NCI-H187 (cell line): ENCODE measurements around the gene BOD1.

ENCODE experiments used
- DNase-seq, 2 experiments: peaks; one replicate each; lab custom pipeline; 2025; lab: John Stamatoyannopoulos, UW

Gene BOD1

DNA sequence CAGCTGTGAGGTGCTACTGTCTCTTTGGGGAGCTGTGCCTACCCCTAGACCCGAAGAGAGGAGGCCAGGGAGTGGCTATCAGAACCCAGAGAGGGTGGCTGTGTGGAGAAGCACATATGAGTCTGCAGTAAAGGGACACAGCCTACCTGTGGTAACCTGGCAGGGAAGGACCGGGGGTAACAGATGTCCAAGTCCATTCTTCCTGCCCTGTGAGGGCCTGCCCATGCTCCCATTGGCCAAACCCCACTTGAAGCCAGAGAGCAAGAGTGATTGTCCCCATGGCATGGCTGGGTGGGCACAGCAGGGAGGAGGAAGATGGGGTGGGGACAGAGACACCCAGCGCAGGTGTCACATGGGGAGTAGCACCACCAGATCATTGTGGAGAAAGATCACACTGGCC, 39.3 kb downstream of the BOD1 start:
- no peak for DNase-seq

DNA sequence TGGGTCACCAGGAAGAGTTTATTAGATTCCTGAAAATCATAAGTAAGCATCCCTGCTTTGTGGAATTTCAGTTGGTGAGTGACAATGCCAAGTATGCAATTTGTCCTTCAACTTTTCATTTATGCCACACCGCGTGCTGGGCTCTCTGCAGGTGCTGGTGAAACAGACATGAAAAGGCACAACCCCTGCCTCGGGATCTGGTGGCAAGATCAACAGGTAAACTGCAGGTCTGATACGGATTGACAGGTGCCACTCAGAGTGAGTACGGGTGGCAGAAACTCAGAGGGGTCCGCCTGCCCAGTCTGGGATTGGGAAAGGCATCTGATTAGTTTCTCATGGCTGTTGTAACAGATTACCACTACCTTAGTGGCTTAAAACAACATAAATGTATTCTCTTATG, 40.5 kb downstream of the BOD1 start:
- DNase-seq: no peak

DNA sequence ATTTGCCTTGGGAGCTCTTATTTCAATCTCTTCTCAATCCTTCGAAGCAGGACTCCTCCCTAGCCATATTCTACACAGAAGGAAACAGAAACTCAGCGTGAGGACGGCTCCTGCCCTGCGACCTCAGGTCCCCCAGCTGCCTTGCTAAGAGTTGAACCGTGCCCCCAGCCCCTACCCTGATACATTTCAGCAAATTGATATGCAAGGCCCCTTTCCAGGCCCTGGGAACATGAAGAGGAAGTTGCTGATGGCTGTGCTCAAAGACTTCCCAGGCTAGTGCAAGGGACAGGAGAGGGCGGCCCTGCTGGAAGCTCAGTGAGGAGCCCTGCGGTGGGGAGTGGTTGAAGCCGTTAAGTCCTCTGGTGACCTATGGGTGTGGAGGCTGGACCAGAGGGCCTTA, 41.5 kb downstream of the BOD1 start:
- DNase-seq: no peak

DNA sequence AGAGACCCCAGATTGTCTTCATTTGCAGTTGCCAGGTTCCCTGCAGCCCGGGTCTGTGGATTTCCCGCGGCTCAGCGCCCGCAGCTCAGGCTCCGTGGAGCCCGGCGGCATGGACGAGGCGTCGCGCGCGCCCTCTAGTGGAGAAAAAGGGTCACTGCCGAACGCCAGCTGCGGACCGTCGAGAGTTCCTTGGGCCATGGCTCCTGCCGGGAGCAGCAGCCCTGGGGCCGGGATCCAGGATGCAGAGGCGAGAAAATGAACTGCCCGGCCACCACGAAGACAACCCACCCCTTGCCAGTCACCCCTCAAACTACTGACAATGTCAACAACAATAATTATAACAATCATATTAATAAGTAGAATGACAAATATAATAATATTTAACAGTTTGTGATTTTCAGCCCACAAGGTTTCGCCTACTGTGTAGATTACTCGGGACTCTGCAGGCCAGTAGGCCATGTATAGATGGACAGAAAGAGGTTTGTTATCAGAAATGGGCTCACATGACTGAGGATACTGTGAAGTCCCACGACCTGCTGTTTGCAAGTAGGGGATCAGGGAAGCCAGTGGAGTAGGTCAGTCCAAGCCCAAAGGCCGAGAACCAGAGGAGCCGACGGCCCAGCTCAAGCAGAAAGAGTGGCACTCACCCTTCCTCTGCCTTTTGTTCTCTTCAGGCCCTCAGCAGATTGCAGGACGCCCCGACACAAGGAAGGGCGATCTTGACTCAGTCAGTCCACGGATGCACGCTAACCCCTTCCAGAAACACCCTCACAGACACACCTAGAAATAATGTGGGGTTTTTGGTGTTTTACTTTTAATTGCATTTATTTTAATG, 43.1 kb downstream of the BOD1 start:
- DNase-seq: peak in 1 of 2 experiments; percentile 21

DNA sequence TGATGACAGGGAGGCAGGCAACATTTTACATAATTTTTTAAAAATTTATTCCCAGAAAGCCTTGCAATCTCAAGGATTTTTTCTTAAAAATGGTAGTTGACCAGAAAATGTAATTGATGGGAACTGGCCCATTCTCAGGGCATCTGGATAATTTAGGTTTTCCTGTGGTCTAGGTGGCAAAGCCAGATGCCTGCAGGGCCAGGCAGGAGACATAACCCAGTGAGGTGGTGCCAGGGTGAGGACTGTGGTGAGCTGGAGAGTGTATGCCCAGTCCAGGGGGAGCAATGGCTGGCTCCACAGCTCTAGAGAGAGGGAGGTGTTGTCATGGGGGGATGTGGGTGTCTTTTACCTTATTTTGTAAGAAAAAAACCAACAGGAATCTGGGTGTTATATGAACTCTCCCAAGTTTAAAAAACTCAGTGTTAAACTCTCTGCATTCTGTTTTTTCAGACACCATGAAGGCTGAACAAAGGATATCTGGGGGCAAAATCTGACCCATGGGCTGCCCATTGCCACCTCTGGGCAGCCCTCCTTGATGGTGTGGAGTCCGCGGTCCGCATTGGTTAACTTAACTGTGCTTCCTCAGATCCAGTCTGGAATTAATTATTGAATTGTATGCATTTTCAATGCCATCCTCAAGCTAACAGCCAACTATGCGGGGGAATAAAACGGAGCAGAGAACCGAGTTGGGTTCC, 43.9 kb downstream of the BOD1 start:
- no peak for DNase-seq

DNA sequence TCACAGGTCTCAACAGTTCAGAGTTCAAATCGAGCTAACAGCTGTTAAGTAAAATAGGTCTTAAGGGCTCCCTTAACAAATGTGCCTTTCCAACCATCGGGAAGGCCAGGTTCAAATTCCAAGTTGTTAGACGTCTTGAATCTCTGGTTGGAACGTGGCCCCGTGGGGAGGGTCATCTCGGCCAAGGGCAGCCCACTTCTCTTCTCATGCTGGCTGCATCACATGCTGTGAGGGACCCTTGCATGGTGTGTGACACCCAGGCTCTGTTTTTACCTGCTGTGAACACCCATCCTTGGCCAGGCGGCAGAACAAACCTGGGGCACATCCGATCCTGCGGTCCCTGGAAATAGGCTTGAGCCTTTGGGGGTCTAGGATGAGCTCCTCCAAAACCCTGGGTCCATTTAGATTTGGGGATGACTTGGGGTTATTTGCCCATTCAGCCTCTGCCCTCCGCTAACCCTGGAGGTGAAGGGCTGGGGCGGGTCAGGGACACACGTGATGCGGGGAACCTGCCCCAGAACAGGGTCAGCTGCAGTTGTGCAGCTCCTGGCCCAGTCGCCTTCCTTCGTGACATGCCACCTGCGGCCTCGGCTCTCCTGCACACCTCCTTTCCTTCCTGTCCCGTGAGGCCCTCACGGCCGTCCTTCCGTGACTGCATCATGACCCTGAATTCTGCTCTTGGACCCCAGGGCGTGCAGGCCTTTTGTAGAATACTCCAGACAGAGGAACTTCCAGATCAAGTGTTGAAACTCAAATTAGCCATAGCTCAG, 45.9 kb downstream of the BOD1 start:
- no peak for DNase-seq

DNA sequence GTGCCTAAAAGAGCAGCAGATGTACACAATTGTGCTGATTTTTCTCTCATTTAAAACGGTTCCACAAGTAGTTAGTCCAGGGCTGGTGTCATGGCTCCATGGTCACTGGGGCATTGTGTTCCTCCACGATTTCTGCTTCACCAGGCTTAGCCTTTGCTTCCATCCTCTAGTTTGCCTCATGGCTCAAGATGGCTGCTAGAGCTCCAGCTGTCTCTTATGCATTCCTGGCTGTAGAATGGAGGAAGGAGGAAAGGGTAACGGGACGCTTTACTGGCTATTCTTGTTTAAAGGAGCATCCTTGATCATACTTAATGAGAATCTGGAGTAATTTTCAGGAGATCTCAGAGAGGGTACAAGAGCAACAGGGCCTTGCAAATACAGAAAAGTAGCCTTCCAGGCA, 47.7 kb downstream of the BOD1 start:
- DNase-seq: no peak

DNA sequence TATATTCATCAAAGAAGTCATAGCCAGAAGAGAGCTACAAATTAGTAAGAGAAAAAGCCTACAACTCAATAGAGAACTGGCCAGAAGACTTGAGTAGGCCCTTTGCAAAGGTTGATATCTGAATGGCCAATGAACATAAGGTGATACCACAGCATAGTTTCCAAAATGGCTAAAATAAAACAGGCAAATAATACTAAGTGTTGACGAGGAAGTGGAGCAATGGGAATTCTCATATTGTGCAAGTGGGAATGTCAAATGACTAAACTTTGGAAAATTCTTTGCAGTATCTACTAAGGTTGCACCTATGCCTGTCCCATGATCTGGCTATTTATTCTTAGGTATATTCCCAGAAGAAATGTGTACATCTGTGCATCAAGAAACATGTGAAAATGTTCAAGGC, 48.3 kb downstream of the BOD1 start:
- DNase-seq: no peak

DNA sequence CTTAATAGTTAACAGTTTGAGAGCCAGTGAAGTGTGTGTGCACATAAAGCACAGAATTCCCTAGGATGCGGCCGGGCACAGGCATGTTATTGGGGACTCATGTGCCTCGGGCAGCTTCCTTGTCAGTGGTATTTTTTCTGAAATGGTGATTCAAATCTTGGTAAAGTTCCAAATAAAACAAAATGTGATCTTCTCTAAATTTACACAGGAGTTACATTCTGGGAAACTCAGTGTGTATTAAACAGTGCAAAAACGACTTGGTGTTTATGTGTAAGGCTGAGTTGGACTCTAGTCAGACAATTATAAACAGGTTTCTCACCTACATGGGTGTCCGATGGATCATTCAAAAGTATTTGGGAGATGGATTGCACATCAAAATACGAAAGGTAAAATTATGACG, 48.9 kb downstream of the BOD1 start:
- DNase-seq: no peak

DNA sequence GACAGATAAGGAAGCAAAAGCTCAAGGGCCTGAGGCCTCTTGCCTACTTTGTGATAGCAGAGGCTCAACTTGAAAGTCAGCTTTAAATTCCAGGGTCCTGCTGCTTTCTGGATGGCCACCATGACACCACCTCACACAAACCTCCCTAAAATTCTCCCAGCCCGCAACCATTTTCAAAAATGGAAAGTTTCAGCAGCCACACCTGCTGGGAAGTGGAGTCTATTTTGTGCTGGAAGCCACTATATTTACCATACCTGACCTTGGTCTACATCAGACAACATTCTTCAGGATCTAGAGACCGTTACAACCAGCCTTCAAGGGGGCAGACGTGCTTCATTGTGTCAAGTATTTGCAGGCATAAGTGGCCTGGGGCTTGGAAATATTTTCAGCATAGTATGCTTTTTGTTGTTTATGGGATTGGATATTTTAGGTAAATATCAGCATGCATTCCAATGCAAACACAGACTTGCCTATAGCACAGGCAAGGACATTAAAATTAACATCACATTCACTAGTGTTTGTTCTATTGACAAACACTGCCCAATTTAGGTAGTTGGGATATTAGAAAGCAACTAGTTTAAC, 50.9 kb downstream of the BOD1 start:
- no peak for DNase-seq

DNA sequence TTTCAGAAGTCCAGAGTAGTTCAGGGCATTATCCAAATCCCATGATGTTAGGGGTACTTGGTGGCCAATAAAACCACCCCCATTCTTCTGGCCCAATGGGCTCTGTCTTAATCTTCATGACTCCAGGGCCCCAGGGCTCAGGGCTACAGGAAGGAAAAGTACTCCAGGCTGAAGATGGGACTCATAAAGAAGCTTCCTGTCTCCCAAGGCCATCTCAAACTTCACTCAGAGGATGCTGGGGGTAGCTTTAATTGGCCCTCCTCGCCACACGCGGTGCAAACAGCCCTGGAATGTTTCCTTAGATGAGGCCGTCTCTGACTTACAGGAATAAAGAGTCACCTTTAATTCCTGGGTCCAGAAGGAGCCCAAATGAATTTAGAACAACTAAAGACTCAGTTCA, 52.3 kb downstream of the BOD1 start:
- no peak for DNase-seq

DNA sequence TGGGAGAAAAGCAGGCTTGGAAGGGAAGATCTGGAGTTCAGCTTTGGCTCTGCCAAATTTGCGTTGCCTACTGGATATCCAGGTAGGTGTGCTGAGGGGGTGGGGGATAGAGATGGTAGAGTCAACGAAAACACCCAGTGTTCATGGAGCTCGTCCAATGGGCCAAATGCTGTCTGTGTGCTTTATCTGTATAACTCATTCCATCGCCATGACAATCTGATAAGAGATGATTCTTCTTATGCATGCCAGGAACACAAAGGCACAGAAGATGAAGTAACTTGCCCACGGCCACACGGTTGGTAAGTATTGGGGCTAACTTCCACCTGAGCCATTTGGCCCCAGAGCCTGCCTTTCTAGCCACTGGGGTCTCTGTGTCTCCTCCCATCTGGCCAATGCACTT, 53.2 kb downstream of the BOD1 start:
- no peak for DNase-seq

DNA sequence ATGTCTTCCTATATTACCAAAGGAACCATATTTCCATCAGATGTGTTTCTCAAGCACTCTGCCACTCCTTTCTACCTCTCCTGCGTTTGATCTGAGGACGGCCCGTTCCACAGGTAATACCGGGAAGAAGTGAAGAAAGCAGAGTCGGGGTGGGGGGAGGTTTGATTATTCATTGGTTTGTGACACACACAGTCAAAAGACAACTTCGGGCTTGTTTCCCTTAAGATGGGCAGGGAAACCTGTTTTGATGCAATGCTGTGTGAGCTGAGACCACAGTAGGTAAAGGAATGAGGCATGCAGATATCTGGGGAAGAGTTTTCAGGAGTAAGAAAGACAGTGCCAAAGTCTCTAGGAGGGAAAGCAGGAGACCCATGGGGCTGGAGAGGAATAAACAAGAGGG, 54.0 kb downstream of the BOD1 start:
- no peak for DNase-seq
